ENCODE data around the gene HDAC9.

- TF ChIP-seq CREB5 (CRISPR knock-in tag; IDR thresholded peaks at IDR 0.05; ENCODE audit: low read depth) (no peak), TCF4 (CRISPR knock-in tag; IDR thresholded peaks at IDR 0.05; ENCODE audit: borderline replicate concordance) (no peak), BACH2 (CRISPR knock-in tag; IDR thresholded peaks at IDR 0.05; ENCODE audit: borderline replicate concordance) (no peak), PATZ1 (CRISPR knock-in tag; IDR thresholded peaks at IDR 0.05; ENCODE audit: borderline replicate concordance) (no peak), ZC3H10 (CRISPR knock-in tag; IDR thresholded peaks at IDR 0.05) (no peak), SNAI2 (CRISPR knock-in tag; IDR thresholded peaks at IDR 0.05) (no peak), ZNF565 (CRISPR knock-in tag; conservative IDR thresholded peaks at IDR 0.05; ENCODE audit: low read depth) (no peak), TSHZ2 (CRISPR knock-in tag; IDR thresholded peaks at IDR 0.05) (no peak), TOX (CRISPR knock-in tag; IDR thresholded peaks at IDR 0.05; ENCODE audit: borderline replicate concordance) (no peak), ARNTL (CRISPR knock-in tag; IDR thresholded peaks at IDR 0.05; ENCODE audit: borderline replicate concordance, low read depth) (no peak)
Observed at GRCh38 chr7:18913106-18913505, 417.6 kb downstream of the HDAC9 start.

Measured in SK-N-SH treated with all-trans-retinoic acid at 6 μM for 48 hours (cell line).